A673 (cell line): ENCODE results near the gene MED31.

Experiments used
- CTCF ChIP-seq: fragments of 300-800, 200-600 bp; sonication (generic); conservative IDR thresholded peaks from 2 replicates; pipeline ENCODE4 v1.5.1; 2017; ENCODE audit warnings: low read depth, mild to moderate bottlenecking, antibody characterized with exemption, low read length, moderate library complexity, mixed read lengths
- EZH2 ChIP-seq: fragments of 200-600 bp; sonication (generic); IDR thresholded peaks from 2 replicates; pipeline ENCODE4 v1.6.1; 2017; ENCODE audit warnings: borderline replicate concordance, low read depth, mild to moderate bottlenecking, mixed read lengths, antibody characterized with exemption, low read length; ENCODE audit not compliant: poor library complexity, severe bottlenecking

- TF ChIP-seq CTCF = no peak
- TF ChIP-seq EZH2 = no peak
Observed at GRCh38 chr17:6661464-6661848, 10.1 kb upstream of the MED31 start.
